Osteocyte (in vitro differentiated cells): ENCODE data around the gene GHITM. TPM values are rescaled to one million over a fixed set of nuclear protein-coding genes. Genes with fewer than 3 reads are reported as not detected.

Experiments used
- DNase-seq: peaks from one replicate; pipeline ENCODE4 v3.0.0; 2021; ENCODE audit warnings: mixed read lengths; ENCODE audit not compliant: unreplicated experiment; ENCODE audit errors: extremely low spot score
- H3K27ac Mint-ChIP-seq: one replicate; pipeline ENCODE4 v1.8.0; 2021; ENCODE audit warnings: mild to moderate bottlenecking, mixed read lengths; ENCODE audit not compliant: unreplicated experiment
- H3K27me3 Mint-ChIP-seq: one replicate; pipeline ENCODE4 v1.8.0; 2021; ENCODE audit warnings: mixed read lengths; ENCODE audit not compliant: unreplicated experiment
- H3K36me3 Mint-ChIP-seq: one replicate; pipeline ENCODE4 v1.8.0; 2021; ENCODE audit warnings: mixed read lengths; ENCODE audit not compliant: unreplicated experiment
- H3K4me1 Mint-ChIP-seq: one replicate; pipeline ENCODE4 v1.8.0; 2021; ENCODE audit warnings: mixed read lengths; ENCODE audit not compliant: unreplicated experiment
- H3K4me3 Mint-ChIP-seq: one replicate; pipeline ENCODE4 v1.8.0; 2021; ENCODE audit warnings: mild to moderate bottlenecking, moderate library complexity, mixed read lengths; ENCODE audit not compliant: unreplicated experiment
- H3K9me3 Mint-ChIP-seq: one replicate; pipeline ENCODE4 v1.8.0; 2021; ENCODE audit warnings: mixed read lengths; ENCODE audit not compliant: unreplicated experiment
- total RNA-seq: library from RNA; stranded (reverse); gene quantifications from 2 replicates; pipeline ENCODE4 v1.2.1, GENCODE V29; 2021
- TF ChIP-seq, protein P1 (sequence below): fragments of 200-600 bp; sonication (generic); IDR thresholded peaks from 2 replicates; pipeline ENCODE4 v1.5.0; 2021; ENCODE audit warnings: antibody characterized with exemption, mild to moderate bottlenecking, moderate library complexity

GHITM gene
- total RNA-seq, 1 donor from 2014 or later: 105 TPM

- TF ChIP-seq, protein P1, sequence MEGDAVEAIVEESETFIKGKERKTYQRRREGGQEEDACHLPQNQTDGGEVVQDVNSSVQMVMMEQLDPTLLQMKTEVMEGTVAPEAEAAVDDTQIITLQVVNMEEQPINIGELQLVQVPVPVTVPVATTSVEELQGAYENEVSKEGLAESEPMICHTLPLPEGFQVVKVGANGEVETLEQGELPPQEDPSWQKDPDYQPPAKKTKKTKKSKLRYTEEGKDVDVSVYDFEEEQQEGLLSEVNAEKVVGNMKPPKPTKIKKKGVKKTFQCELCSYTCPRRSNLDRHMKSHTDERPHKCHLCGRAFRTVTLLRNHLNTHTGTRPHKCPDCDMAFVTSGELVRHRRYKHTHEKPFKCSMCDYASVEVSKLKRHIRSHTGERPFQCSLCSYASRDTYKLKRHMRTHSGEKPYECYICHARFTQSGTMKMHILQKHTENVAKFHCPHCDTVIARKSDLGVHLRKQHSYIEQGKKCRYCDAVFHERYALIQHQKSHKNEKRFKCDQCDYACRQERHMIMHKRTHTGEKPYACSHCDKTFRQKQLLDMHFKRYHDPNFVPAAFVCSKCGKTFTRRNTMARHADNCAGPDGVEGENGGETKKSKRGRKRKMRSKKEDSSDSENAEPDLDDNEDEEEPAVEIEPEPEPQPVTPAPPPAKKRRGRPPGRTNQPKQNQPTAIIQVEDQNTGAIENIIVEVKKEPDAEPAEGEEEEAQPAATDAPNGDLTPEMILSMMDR: no peak
- Mint-ChIP-seq H3K4me1 (peaks cover 2% of the 10 kb centered on the region), H3K27me3 (peaks cover 31% of the 10 kb centered on the region), H3K27ac (no peak overlapping the region), H3K9me3 (no peaks in the 10 kb centered on the region), H3K4me3 (no peak overlapping the region), H3K36me3 (no peaks in the 10 kb centered on the region)
- DNase-seq: no peak
Measured at GRCh38 chr10:84196941-84197340, 57.6 kb downstream of the GHITM start.

- H3K4me3 Mint-ChIP-seq: no peak overlapping the region
- TF ChIP-seq, protein P1: no peak
- no peaks in the 10 kb centered on the region for H3K9me3 Mint-ChIP-seq
- no peak for DNase-seq
- H3K36me3 Mint-ChIP-seq: no peaks in the 10 kb centered on the region
- no peak overlapping the region for H3K27ac Mint-ChIP-seq
- H3K27me3 Mint-ChIP-seq: peaks cover 31% of the 10 kb centered on the region
- peaks cover 2% of the 10 kb centered on the region for H3K4me1 Mint-ChIP-seq
Measured at GRCh38 chr10:84197643-84198042, 58.3 kb downstream of the GHITM start.

DNA sequence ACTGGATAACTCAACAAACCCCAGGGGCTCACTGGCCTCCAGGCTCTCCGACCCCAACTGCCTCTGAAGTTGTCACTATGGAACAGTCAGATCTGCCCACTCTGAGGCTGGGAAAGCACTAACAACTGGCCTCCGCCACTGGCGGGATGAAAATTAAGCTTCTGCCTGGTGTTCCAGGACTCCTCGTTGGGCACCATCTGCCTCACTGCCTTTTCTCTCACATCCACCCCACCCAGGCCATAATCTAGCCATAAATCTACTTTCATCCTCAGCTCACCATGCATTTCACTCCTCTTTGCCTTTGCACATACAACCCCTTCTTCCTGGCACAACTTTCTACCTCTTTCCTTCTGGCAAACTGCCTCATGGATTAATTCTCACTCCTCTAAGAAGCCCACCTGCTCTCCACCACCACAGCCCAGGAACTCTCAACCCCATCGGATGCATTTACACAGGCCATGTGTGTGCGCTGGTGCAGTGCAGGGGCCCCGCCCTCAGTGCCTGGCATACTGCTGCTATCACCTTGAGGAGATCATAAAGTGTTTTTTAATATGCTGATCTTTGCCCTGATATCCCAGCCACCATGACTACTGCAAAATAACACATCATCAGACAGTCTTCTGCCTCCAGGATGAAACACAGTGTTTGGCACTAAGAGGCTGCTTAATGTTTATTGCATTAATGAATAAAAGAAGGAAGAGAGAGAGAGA, 59.1 kb downstream of the GHITM start:
- TF ChIP-seq, protein P1: no peak
- H3K4me3 Mint-ChIP-seq: no peak overlapping the region
- peaks cover 2% of the 10 kb centered on the region for H3K4me1 Mint-ChIP-seq
- no peaks in the 10 kb centered on the region for H3K36me3 Mint-ChIP-seq
- no peak for DNase-seq
- H3K27me3 Mint-ChIP-seq: peaks cover 31% of the 10 kb centered on the region
- H3K9me3 Mint-ChIP-seq: no peaks in the 10 kb centered on the region
- H3K27ac Mint-ChIP-seq: no peak overlapping the region

GRCh38 chr10:84200537-84201243, 61.4 kb downstream of the GHITM start:
- Mint-ChIP-seq H3K4me1 (no peaks in the 10 kb centered on the region), H3K36me3 (no peaks in the 10 kb centered on the region), H3K27ac (no peak overlapping the region), H3K27me3 (peaks cover 22% of the 10 kb centered on the region), H3K9me3 (no peaks in the 10 kb centered on the region), H3K4me3 (no peak overlapping the region)
- DNase-seq: no peak
- TF ChIP-seq, protein P1: no peak

- DNase-seq: no peak
- H3K27ac Mint-ChIP-seq: no peak overlapping the region
- TF ChIP-seq, protein P1: no peak
- no peaks in the 10 kb centered on the region for H3K36me3 Mint-ChIP-seq
- H3K4me1 Mint-ChIP-seq: no peaks in the 10 kb centered on the region
- no peaks in the 10 kb centered on the region for H3K9me3 Mint-ChIP-seq
- peaks cover 21% of the 10 kb centered on the region for H3K27me3 Mint-ChIP-seq
- H3K4me3 Mint-ChIP-seq: no peak overlapping the region
Measured at GRCh38 chr10:84201244-84201606, 61.9 kb downstream of the GHITM start.
